PC-3 (cell line): ENCODE data around the gene FBXL15.

Experiments used
- CTCF ChIP-seq: fragments of 300-600 bp; sonication (generic); conservative IDR thresholded peaks from 2 replicates; pipeline ENCODE4 v1.5.1; 2017; ENCODE audit warnings: antibody characterized with exemption, low read depth, mild to moderate bottlenecking, low read length
- EZH2 ChIP-seq: fragments of 300-600 bp; sonication (generic); IDR thresholded peaks from one replicate; pipeline ENCODE4 v1.6.1; 2017; ENCODE audit warnings: antibody characterized with exemption, mild to moderate bottlenecking, low read length; ENCODE audit not compliant: unreplicated experiment

- TF ChIP-seq CTCF, result no peak
- no peak for TF ChIP-seq EZH2
Observed at GRCh38 chr10:102416283-102416682, 4.4 kb upstream of the FBXL15 start.
